K562 (cell line): ENCODE measurements around the gene SIDT2. TPM values are rescaled to one million over a fixed set of nuclear protein-coding genes. Genes with fewer than 3 reads are reported as not detected.

ENCODE experiments used
- CBX3 ChIP-seq, 2 experiments: IDR thresholded peaks; 1 replicate in 1 of 2; 2 replicates in 1 of 2; pipeline ENCODE4 v1.6.1; 2012; ENCODE audit warnings: inconsistent platforms in 2 of 2, low read length in 2 of 2, borderline replicate concordance in 1 of 2, control low read depth in 1 of 2
- ELF4 ChIP-seq: fragments of 450-650 bp; formaldehyde crosslinking; IDR thresholded peaks from 2 replicates; pipeline ENCODE4 v1.4.0; 2022; ENCODE audit warnings: missing genetic modification characterization
- MTA3 ChIP-seq: fragments of 450-650 bp; formaldehyde crosslinking; IDR thresholded peaks from 2 replicates; pipeline ENCODE4 v1.6.1; 2017; ENCODE audit warnings: mild to moderate bottlenecking, borderline replicate concordance
- NR3C1 ChIP-seq: sonication (generic); formaldehyde crosslinking; IDR thresholded peaks from 2 replicates; pipeline ENCODE4 v1.8.1; 2022; ENCODE audit warnings: missing genetic modification reagents
- SNIP1 ChIP-seq: fragments of 450-650 bp; IDR thresholded peaks from 2 replicates; pipeline ENCODE4 v1.7.1; 2017; ENCODE audit warnings: low read depth, mild to moderate bottlenecking
- XRCC4 ChIP-seq: IDR thresholded peaks from one replicate; pipeline ENCODE4 v1.6.1; 2011; ENCODE audit not compliant: insufficient read depth, insufficient read length; ENCODE audit errors: extremely low read depth
- polyA plus RNA-seq, 8 experiments: library from polyadenylated mRNA; depleted of rRNA in 4 of 8; stranded (reverse) in 5 of 8; unstranded in 3 of 8; fragments of >200 nt; fragmentation: Nextera tagmentation in 2 of 8; fragmentation: Illumina TruSeq in 1 of 8; extraction: Ambion mirVana in 2 of 8; extraction: Trizol in 1 of 8; gene quantifications; 2 replicates each; pipeline versions ENCODE4 v1.2.1 to v1.2.3, GENCODE V29; 2011 to 2014; ENCODE audit warnings: inconsistent platforms in 1 of 8, missing spikeins in 1 of 8
- total RNA-seq, 7 experiments: library from RNA; depleted of rRNA in 6 of 7; stranded (reverse); fragments of >200 nt in 6 of 7; fragmentation: Illumina TruSeq in 2 of 7; extraction: Trizol in 2 of 7; gene quantifications; 2 replicates each; pipeline versions ENCODE4 v1.2.1 to v1.2.3, GENCODE V29; 2011 to 2021; ENCODE audit warnings: low replicate concordance in 1 of 7
- TF ChIP-seq, protein P1 (sequence below), 2 experiments: fragments of 450-650 bp; IDR thresholded peaks; 2 replicates each; pipeline ENCODE4 v1.6.1; 2016; ENCODE audit warnings: mild to moderate bottlenecking in 2 of 2, borderline replicate concordance in 1 of 2, low read depth in 1 of 2, moderate library complexity in 1 of 2
- TF ChIP-seq, protein P2 (sequence below): fragments of 250-450 bp; sonication (Bioruptor Pico); IDR thresholded peaks from 2 replicates; pipeline ENCODE4 v1.4.0; 2020
- TF ChIP-seq, protein P3 (sequence below), 2 experiments: fragments of 450-650 bp; conservative IDR thresholded peaks; 2 replicates each; pipeline ENCODE4 v1.6.1; 2017; ENCODE audit warnings: mild to moderate bottlenecking in 2 of 2, moderate library complexity in 2 of 2

Gene SIDT2
- total and polyA plus RNA-seq, 9 of the 15 experiments (the other 6 are each of a cell fraction or from before 2014, with no cell fraction given): 2.4 to 20.2 (median 6.5) TPM

DNA sequence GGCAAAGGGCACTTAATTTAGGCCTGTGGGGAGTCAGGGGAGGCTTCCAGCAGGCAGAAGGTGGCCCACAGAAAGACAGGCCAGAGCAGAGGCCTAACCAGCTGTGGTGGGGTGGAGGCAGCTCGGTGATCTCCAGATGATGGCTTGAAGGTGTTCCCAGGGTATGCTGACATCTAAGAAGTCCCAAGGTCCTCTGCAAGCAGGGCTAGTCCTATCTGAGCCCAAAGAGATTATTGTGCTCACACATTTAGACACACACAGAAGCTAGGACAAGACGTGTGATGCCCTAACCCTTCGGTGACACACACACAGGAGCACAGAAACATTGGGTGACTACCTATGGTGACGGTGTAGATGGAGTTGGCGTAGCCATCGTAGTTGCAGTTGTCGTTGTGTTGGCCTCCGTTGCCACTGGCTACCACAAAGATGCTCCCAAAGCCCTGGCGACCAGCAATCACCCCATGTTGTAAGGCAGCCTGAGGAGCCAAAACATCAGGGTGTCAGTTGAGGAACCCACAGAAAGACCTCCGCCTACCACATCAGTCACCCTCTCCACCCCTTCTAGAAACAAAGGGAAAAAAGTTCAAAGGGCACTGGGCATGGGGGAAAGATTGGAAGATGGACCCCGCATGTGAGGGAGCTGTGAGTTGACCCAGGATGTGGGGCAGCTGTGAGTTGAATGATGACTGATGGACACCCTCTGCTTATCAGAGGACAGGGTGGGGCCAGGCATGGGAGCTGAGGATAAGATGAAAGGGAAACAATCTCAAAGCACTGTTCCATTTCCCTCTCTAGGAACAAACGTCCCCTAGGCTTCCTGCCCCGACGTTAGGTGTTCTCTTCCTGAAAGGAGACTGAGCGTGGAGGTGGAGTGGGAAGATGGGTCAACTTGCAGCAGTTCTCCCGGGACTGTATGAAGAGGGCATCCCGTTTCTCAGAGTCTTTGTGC lies 45.5 kb downstream of the SIDT2 start (continued):
- TF ChIP-seq, protein P1, sequence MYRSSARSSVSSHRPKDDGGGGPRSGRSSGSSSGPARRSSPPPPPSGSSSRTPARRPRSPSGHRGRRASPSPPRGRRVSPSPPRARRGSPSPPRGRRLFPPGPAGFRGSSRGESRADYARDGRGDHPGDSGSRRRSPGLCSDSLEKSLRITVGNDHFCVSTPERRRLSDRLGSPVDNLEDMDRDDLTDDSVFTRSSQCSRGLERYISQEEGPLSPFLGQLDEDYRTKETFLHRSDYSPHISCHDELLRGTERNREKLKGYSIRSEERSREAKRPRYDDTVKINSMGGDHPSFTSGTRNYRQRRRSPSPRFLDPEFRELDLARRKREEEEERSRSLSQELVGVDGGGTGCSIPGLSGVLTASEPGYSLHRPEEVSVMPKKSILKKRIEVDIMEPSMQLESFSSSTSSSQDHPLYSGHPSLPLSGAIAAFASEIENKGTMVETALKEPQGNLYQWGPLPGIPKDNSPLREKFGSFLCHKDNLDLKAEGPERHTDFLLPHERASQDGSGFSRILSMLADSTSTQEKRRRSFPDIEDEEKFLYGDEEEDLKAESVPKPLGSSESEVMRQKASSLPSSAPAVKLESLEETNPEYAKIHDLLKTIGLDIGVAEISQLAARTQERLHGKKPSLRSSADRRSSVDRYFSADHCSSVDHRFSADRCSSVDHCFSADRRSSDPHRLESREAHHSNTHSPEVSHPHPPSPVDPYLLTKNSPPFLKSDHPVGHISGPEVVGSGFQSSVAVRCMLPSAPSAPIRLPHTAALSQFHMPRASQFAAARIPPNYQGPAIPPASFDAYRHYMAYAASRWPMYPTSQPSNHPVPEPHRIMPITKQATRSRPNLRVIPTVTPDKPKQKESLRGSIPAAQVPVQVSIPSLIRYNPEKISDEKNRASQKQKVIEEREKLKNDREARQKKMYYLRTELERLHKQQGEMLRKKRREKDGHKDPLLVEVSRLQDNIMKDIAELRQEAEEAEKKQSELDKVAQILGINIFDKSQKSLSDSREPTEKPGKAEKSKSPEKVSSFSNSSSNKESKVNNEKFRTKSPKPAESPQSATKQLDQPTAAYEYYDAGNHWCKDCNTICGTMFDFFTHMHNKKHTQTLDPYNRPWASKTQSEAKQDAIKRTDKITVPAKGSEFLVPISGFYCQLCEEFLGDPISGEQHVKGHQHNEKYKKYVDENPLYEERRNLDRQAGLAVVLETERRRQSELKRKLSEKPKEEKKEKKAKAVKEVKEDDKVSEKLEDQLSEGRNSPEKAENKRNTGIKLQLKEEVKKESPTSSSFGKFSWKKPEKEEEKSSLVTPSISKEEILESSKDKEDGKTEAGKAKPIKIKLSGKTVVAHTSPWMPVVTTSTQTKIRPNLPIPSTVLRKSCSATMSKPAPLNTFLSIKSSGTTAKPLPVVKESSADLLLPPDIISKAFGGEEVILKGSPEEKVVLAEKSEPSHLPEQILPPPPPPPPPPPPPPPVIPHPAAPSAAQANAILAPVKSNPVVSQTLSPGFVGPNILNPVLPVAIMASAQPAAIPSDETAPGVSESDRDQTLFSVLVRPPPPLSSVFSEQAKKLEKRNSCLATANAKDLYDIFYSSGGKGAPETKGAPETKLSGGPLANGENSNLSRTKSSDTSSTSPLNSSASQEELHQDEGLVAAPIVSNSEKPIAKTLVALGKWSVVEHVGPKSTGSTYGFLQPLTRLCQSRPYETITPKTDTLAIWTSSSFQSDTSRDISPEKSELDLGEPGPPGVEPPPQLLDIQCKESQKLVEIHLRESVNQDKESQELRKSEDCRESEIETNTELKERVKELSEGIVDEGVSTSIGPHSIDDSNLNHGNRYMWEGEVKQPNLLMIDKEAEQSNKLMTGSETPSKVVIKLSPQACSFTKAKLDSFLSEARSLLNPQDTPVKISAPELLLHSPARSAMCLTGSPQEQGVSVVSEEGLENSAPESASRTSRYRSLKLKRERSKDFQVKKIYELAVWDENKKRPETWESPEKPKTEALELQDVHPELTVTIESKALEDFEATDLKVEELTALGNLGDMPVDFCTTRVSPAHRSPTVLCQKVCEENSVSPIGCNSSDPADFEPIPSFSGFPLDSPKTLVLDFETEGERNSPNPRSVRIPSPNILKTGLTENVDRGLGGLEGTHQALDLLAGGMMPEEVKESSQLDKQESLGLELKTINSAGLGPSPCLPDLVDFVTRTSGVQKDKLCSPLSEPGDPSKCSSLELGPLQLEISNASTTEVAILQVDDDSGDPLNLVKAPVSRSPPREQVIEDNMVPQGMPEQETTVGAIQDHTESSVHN (IDR thresholded peaks at IDR 0.05; ENCODE audit: borderline replicate concordance in 1 of 2, low read depth in 1 of 2): no peak
- peak in 1 of 2 experiments; percentile 13; a peak in 1 of 3 replicates for TF ChIP-seq CBX3 (IDR thresholded peaks at IDR 0.05; ENCODE audit: borderline replicate concordance in 1 of 2, low read length in 2 of 2)
- TF ChIP-seq, protein P2, sequence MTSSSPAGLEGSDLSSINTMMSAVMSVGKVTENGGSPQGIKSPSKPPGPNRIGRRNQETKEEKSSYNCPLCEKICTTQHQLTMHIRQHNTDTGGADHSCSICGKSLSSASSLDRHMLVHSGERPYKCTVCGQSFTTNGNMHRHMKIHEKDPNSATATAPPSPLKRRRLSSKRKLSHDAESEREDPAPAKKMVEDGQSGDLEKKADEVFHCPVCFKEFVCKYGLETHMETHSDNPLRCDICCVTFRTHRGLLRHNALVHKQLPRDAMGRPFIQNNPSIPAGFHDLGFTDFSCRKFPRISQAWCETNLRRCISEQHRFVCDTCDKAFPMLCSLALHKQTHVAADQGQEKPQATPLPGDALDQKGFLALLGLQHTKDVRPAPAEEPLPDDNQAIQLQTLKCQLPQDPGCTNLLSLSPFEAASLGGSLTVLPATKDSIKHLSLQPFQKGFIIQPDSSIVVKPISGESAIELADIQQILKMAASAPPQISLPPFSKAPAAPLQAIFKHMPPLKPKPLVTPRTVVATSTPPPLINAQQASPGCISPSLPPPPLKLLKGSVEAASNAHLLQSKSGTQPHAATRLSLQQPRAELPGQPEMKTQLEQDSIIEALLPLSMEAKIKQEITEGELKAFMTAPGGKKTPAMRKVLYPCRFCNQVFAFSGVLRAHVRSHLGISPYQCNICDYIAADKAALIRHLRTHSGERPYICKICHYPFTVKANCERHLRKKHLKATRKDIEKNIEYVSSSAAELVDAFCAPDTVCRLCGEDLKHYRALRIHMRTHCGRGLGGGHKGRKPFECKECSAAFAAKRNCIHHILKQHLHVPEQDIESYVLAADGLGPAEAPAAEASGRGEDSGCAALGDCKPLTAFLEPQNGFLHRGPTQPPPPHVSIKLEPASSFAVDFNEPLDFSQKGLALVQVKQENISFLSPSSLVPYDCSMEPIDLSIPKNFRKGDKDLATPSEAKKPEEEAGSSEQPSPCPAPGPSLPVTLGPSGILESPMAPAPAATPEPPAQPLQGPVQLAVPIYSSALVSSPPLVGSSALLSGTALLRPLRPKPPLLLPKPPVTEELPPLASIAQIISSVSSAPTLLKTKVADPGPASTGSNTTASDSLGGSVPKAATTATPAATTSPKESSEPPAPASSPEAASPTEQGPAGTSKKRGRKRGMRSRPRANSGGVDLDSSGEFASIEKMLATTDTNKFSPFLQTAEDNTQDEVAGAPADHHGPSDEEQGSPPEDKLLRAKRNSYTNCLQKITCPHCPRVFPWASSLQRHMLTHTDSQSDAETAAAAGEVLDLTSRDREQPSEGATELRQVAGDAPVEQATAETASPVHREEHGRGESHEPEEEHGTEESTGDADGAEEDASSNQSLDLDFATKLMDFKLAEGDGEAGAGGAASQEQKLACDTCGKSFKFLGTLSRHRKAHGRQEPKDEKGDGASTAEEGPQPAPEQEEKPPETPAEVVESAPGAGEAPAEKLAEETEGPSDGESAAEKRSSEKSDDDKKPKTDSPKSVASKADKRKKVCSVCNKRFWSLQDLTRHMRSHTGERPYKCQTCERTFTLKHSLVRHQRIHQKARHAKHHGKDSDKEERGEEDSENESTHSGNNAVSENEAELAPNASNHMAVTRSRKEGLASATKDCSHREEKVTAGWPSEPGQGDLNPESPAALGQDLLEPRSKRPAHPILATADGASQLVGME (CRISPR knock-in tag): 0 out of 2 replicates have a peak, but pooled peaks have one; percentile 10
- no peak for TF ChIP-seq SNIP1
- peak; percentile 62; the same call in 1 of the 2 replicates for TF ChIP-seq MTA3
- TF ChIP-seq XRCC4: no peak
- TF ChIP-seq NR3C1 (CRISPR knock-in tag): no peak
- TF ChIP-seq ELF4 (CRISPR knock-in tag): no peak
- TF ChIP-seq, protein P3, sequence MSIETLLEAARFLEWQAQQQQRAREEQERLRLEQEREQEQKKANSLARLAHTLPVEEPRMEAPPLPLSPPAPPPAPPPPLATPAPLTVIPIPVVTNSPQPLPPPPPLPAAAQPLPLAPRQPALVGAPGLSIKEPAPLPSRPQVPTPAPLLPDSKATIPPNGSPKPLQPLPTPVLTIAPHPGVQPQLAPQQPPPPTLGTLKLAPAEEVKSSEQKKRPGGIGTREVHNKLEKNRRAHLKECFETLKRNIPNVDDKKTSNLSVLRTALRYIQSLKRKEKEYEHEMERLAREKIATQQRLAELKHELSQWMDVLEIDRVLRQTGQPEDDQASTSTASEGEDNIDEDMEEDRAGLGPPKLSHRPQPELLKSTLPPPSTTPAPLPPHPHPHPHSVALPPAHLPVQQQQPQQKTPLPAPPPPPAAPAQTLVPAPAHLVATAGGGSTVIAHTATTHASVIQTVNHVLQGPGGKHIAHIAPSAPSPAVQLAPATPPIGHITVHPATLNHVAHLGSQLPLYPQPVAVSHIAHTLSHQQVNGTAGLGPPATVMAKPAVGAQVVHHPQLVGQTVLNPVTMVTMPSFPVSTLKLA (conservative IDR thresholded peaks at IDR 0.05): peak in 1 of 2 experiments; percentile 43; a peak in 2 of 4 replicates
